ENCODE results near the gene PWWP2A.
"Not testable (repeated sequence)": the region's sequence is repeated elsewhere in the genome, so short reads cannot be mapped to it uniquely, and the experiment has no call there.

PWWP2A gene, protein sequence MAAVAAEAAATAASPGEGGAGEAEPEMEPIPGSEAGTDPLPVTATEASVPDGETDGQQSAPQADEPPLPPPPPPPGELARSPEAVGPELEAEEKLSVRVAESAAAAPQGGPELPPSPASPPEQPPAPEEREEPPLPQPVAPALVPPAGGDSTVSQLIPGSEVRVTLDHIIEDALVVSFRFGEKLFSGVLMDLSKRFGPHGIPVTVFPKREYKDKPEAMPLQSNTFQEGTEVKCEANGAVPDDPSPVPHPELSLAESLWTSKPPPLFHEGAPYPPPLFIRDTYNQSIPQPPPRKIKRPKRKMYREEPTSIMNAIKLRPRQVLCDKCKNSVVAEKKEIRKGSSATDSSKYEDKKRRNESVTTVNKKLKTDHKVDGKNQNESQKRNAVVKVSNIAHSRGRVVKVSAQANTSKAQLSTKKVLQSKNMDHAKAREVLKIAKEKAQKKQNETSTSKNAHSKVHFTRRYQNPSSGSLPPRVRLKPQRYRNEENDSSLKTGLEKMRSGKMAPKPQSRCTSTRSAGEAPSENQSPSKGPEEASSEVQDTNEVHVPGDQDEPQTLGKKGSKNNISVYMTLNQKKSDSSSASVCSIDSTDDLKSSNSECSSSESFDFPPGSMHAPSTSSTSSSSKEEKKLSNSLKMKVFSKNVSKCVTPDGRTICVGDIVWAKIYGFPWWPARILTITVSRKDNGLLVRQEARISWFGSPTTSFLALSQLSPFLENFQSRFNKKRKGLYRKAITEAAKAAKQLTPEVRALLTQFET

GRCh38 chr5:160119142-160119904 is at the start of gene PWWP2A:
TSS of gene PWWP2A (minus strand) at chr5:160119450. CDS start at chr5:160119388, 62 bp downstream.
- peak; percentile 98 to 99 for DNase-seq

GRCh38 chr5:160167624-160168165 is 48.4 kb upstream of the PWWP2A start:
- DNase-seq: no peak

- no peak for DNase-seq
These were observed 47.8 kb upstream of the PWWP2A start for GRCh38 chr5:160166973-160167623.

DNA sequence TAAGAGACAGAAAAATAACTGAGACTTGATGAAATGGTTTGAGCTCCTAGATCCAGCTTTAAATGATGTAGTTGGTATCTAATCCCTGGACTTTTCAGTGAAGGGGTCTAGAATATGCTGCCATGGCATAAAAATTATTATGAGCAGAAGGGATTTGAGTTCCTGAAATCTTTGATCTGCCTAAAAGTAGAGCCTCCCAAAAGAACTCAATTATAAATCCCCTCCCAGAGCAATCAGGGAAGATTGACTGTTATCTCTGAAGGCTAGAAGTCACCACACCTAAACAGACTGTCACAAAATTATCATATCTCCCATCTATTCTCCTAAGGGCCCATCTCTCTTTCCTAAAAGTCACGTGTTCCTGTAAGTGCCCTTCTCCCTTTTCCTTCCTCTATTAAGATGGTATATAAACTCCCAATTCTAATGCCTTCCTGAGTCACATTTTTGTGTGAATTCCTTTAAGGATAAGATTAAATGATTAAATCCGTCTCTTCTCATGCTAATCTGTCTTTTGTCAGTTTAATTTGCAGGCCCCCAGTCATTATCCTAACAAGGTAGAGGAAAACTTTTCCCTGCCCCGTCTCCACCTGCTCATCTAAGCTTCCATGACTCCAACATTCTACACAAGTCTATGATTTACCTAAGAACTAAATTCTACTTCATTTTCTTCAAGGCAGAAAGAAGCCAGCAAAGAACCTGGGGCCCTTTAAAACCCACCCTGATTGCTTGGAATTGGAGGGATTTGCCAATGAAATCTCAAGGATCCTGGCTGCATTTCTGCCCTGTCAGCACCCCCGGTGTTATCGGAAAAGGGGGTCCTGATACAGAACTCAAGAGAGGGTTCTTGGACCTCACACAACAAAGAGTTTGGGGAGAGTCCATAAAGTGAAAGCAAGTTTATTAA is 47.1 kb upstream of the PWWP2A start:
- DNase-seq: no peak

- no peak for DNase-seq
These were observed 46.2 kb upstream of the PWWP2A start for GRCh38 chr5:160165137-160166068.

DNA sequence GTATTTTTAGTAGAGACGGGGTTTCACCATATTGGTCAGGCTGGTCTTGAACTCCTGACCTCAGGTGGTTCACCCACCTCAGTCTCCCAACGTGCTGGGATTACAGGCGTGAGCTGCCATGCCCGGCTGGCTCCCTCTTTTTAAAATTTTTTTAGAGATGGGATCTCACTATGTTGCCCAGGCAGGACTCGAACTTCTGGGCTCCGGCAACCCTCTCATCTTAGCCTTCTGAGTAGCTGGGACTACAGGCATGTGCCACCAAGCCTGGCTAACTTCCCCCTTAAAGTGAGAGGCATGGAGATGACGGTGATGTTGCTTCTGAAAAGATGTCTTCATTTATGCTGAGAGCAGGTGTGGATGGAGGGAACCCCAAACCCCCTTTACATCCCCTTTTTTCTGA is 43.7 kb upstream of the PWWP2A start:
- no peak for DNase-seq

GRCh38 chr5:160161626-160162025 is 42.4 kb upstream of the PWWP2A start:
- DNase-seq: no peak

GRCh38 chr5:160160875-160161274 is 41.6 kb upstream of the PWWP2A start:
- DNase-seq: not testable (repeated sequence)

DNA sequence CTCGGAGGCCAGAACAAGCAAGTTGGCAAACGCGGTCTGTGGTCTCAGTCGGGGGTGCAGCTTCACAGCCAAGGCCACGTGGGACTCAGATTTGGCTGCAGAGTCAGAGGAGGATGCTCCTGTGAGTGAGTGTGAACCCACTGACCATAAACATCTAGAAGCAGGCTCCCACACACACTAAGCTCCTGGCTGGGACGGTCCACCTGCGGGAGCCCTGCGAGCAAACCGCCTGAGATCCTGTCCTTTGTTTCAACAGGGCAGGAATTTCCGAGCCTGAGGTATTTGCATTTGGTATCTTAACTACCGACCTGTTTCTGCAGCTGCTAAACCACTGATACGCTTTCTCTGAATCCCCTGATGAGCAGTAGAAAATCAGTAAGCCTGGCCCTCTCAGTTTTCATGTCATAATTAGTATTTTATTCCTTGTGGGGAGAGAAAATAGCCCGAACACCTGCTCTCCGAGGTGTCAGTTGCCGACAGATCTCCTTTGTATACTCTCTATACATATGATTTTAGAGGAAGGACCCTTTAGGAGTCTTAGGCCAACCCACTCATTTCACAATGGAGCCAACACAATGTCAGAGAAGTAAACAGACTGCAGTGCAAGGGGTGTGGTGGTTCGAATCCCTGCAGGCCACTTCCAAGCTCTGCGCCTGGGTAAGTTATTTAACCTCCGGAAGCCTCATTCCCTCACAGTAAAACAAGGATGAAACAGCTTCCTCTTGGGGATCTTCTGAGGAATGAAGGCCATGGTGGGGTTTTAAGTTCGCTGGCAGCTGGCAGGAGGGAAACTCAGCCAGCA is 40.9 kb upstream of the PWWP2A start:
- DNase-seq: no peak

DNA sequence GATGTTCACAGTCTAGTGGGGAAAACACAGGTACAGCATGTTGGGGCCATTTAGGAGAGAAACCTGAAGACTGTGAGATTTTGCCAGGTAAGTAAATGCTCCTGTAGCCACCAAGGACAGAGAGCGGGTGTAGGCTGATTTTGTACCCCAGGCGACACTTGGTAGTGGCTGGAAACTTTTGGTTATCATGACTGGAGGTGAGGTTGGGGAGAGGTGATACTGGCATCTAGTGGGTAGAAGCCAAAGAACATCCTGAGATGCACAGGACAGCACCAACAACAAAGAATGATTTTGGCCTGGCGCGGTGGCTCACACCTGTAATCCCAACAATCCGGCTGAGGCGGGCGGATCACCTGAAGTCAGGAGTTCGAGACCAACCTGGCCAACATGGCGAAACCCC is 38.8 kb upstream of the PWWP2A start:
- DNase-seq: no peak

DNA sequence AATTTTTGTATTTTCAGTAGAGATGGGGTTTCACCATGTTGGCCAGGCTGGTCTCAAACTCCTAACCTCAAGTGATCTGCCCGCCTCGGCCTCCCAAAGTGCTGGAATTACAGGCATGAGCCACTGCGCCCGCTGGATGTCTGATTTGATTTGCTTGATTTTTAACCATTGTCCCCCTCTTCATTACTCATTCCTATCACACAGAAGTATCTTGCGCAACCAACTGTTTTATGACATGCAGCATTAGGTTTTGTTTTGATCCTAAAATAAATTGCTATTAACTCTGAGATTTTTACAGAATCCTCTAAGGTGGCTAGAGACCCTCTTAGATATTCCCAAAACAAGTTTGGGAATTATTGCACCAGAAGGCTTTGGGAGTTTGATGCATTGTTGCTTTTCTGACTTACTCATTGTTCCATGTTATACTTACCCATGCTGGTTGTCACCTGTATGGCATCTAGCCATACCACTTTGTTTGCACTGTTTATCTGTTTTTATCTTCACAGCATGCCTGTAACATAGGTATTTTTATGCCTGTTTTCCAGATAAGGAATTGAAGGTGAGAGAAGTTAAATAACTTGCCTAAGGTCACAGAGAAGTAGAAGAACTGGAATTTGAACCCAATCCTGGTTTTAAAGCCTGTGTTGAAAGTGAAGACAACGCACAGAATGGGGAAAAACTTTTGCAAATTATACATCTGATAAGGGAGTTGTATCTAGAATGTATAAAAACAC is 35.9 kb upstream of the PWWP2A start:
- no peak for DNase-seq

GRCh38 chr5:160152901-160153300 is 33.7 kb upstream of the PWWP2A start:
- DNase-seq: no peak

DNA sequence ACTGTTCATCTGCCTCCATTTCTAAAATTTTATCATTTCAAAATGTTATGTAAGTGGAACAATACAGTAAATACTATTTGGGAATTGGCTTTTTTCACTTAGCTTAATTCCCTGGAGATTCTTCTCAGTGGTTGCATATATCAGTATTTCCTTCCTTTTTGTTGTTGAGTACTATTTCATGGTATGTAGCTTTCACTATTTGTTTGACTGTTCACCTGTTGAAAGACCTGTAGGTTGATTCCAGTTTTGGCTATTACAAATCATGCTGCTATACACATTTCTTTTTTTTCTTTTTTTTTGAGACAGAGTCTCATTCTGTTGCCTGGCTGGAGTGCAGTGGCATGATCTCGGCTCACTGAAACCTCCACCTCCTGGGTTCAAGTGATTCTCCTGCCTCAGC is 33.0 kb upstream of the PWWP2A start:
- no peak for DNase-seq

DNA sequence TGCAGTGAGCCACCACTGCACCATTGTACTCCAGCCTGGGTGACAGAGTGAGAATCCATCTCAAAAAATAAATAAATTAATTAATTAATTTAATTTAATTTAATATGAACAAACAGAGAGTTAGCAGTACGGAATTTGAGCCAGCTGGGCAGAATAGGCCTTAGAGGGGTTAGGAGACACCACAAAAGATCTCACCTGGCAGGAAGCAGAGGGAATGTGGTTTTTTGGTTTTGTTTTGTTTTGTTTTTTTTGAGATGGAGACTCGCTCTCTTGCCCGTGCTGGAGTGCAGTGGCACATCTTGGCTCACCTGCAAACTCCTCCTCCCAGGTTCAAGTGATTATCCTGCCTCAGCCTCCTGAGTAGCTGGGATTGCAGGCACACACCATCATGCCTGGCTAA is 31.8 kb upstream of the PWWP2A start:
- DNase-seq: no peak

GRCh38 chr5:160150381-160150780 is 31.1 kb upstream of the PWWP2A start:
- no peak for DNase-seq

GRCh38 chr5:160144436-160144835 is 25.2 kb upstream of the PWWP2A start:
- DNase-seq: not testable (repeated sequence)

DNA sequence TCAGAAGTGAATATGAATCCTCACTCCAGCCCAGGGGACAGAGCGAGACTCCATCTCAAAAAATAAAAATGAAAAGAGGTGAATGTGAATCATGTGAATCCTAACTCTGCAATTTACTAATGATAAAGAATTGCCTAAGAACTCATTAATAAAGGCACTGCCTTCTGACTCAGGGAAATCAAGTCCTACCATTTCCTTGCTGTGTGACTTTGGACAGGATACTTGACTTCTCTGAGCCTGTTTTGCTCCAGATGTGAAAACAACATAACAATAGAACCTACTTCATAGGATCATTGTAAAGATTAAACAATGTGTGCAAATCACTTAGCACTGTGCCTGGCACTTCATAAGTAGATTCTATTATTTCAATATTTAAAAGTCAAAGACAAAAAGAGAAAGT is 15.1 kb upstream of the PWWP2A start:
- no peak for DNase-seq

DNA sequence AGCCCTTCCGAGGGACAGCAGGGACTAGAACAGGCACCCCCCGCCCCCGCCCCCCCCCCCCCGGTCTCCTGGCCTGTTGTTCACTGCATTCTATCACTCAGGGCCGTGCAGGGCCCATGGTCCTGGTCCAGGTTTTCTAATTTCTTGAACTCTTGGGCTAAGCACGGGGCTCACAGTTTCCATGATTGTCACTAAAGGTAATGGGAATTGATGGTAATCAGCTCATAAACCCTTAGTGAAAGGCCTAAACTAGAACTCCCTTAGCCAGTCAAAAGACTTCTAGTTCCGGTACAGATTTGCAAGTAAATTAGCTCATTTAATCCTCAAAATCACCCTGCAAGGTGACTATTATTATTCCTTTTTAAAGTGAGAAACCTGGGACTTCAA is 14.7 kb upstream of the PWWP2A start:
- no peak for DNase-seq

Data from CD4-positive, alpha-beta T cell treated with Interferon alpha-2 for 1 hour (primary cell).